ENCODE results near the gene PIGX.

- TF ChIP-seq, protein P1, sequence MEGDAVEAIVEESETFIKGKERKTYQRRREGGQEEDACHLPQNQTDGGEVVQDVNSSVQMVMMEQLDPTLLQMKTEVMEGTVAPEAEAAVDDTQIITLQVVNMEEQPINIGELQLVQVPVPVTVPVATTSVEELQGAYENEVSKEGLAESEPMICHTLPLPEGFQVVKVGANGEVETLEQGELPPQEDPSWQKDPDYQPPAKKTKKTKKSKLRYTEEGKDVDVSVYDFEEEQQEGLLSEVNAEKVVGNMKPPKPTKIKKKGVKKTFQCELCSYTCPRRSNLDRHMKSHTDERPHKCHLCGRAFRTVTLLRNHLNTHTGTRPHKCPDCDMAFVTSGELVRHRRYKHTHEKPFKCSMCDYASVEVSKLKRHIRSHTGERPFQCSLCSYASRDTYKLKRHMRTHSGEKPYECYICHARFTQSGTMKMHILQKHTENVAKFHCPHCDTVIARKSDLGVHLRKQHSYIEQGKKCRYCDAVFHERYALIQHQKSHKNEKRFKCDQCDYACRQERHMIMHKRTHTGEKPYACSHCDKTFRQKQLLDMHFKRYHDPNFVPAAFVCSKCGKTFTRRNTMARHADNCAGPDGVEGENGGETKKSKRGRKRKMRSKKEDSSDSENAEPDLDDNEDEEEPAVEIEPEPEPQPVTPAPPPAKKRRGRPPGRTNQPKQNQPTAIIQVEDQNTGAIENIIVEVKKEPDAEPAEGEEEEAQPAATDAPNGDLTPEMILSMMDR (IDR thresholded peaks at IDR 0.05): no peak
- TF ChIP-seq EZH2 (IDR thresholded peaks at IDR 0.05): no peak
Measured at GRCh38 chr3:196677353-196677752, 34.8 kb upstream of the PIGX start.
